GM18519 (cell line): Measurements from ENCODE around the gene POU3F1.

ENCODE experiments used
- ATAC-seq: cut with Tn5 transposase; IDR thresholded peaks from one replicate; pipeline ENCODE4 v1.9.1; 2021; ENCODE audit warnings: mild to moderate bottlenecking, moderate library complexity; ENCODE audit not compliant: unreplicated experiment, low FRiP score

Gene POU3F1

GRCh38 chr1:38046333-38046883, at the start of gene POU3F1:
POU3F1 (minus strand) TSS chr1:38046793; CDS start chr1:38046743, 50 bp downstream.
- ATAC-seq, result no peak

- no peak for ATAC-seq
Measured at GRCh38 chr1:38095454-38095931, 48.9 kb upstream of the POU3F1 start.

GRCh38 chr1:38094711-38095290, 48.2 kb upstream of the POU3F1 start:
- ATAC-seq, result no peak

GRCh38 chr1:38093569-38094520, 47.3 kb upstream of the POU3F1 start:
- ATAC-seq, result no peak

GRCh38 chr1:38092256-38092655, 45.7 kb upstream of the POU3F1 start:
- no peak for ATAC-seq

- no peak for ATAC-seq
Measured at GRCh38 chr1:38090796-38091195, 44.2 kb upstream of the POU3F1 start.

- ATAC-seq, result no peak
Measured at GRCh38 chr1:38089712-38090360, 43.2 kb upstream of the POU3F1 start.

- ATAC-seq, result no peak
Measured at GRCh38 chr1:38088791-38089190, 42.2 kb upstream of the POU3F1 start.

GRCh38 chr1:38088366-38088765, 41.8 kb upstream of the POU3F1 start:
- no peak for ATAC-seq

GRCh38 chr1:38087676-38088075, 41.1 kb upstream of the POU3F1 start:
- ATAC-seq, result no peak

- ATAC-seq, result no peak
Measured at GRCh38 chr1:38085666-38086330, 39.2 kb upstream of the POU3F1 start.

- ATAC-seq, result no peak
Measured at GRCh38 chr1:38084700-38085099, 38.1 kb upstream of the POU3F1 start.

GRCh38 chr1:38084113-38084512, 37.5 kb upstream of the POU3F1 start:
- no peak for ATAC-seq

GRCh38 chr1:38083541-38083940, 36.9 kb upstream of the POU3F1 start:
- ATAC-seq, result no peak

GRCh38 chr1:38082769-38083263, 36.2 kb upstream of the POU3F1 start:
- no peak for ATAC-seq

- ATAC-seq, result no peak
Measured at GRCh38 chr1:38079019-38079418, 32.4 kb upstream of the POU3F1 start.

- ATAC-seq, result no peak
Measured at GRCh38 chr1:38077523-38078147, 31.0 kb upstream of the POU3F1 start.

GRCh38 chr1:38076455-38076854, 29.9 kb upstream of the POU3F1 start:
- no peak for ATAC-seq

GRCh38 chr1:38076038-38076437, 29.4 kb upstream of the POU3F1 start:
- no peak for ATAC-seq

GRCh38 chr1:38075191-38075590, 28.6 kb upstream of the POU3F1 start:
- no peak for ATAC-seq
